Vagina (tissue), 2 donors: ENCODE measurements around the gene CDC20B.

ENCODE experiments used
- CTCF ChIP-seq, 3 experiments: fragments of 450-650 bp in 2 of 3; fragments of 200-600 bp in 1 of 3; sonication (generic) in 1 of 3; IDR thresholded peaks; one replicate each; pipeline ENCODE4 v1.5.1; 2017 to 2019; ENCODE audit warnings: antibody characterized with exemption in 3 of 3, mild to moderate bottlenecking in 2 of 3, moderate library complexity in 2 of 3
- POLR2A ChIP-seq, 2 donors: fragments of 450-650 bp; IDR thresholded peaks; one replicate each; pipeline ENCODE4 v1.6.1; 2017; ENCODE audit warnings: antibody characterized with exemption in 2 of 2, mild to moderate bottlenecking in 2 of 2, moderate library complexity in 2 of 2
- POLR2AphosphoS5 ChIP-seq, 2 donors: sonication (generic); formaldehyde crosslinking; IDR thresholded peaks; one replicate each; pipeline ENCODE4 v1.9.0; 2017; ENCODE audit warnings: antibody characterized with exemption in 2 of 2, mild to moderate bottlenecking in 2 of 2, low read depth in 1 of 2; ENCODE audit not compliant: insufficient read depth in 1 of 2

GRCh38 chr5:55123365-55123764 is 49.6 kb downstream of the CDC20B start:
- no peak for TF ChIP-seq CTCF (IDR thresholded peaks at IDR 0.05)
- no peak for TF ChIP-seq POLR2A (IDR thresholded peaks at IDR 0.05)
- TF ChIP-seq POLR2AphosphoS5 (IDR thresholded peaks at IDR 0.05; ENCODE audit: insufficient read depth in 1 of 2, low read depth in 1 of 2) = no peak
